Measurements from ENCODE around the gene PHLDA2. TPM values are rescaled to one million over a fixed set of nuclear protein-coding genes. Genes with fewer than 3 reads are reported as not detected.

The PHLDA2 gene
- total RNA-seq, 4 donors from 2014 or later = 7.0 to 26.4 (median 18.2) TPM

- Histone ChIP-seq H3K27ac (no peak overlapping the region), H3K36me3 (no peaks in the 10 kb centered on the region), H3K27me3 (no peaks in the 10 kb centered on the region), H3K4me3 (no peak overlapping the region), H3K4me1 (peaks cover 53% of the 10 kb centered on the region), H3K9me3 (no peaks in the 10 kb centered on the region)
- WGBS = 90% methylated on average over 11 of the region's 12 CpGs
- TF ChIP-seq EP300 (IDR thresholded peaks at IDR 0.05) (no peak), POLR2AphosphoS5 (IDR thresholded peaks at IDR 0.05) (no peak), CTCF (IDR thresholded peaks at IDR 0.05) (no peak), POLR2A (IDR thresholded peaks at IDR 0.05) (no peak)
- no peak for DNase-seq (ENCODE audit: low spot score in 2 of 2)
Measured at GRCh38 chr11:2927121-2927800, 2.0 kb downstream of the PHLDA2 start.

- no peak overlapping the region for H3K4me3 ChIP-seq
- 95% methylated on average over 11 of the region's 11 CpGs for WGBS
- H3K4me1 ChIP-seq = peaks cover 50% of the 10 kb centered on the region
- no peaks in the 10 kb centered on the region for H3K9me3 ChIP-seq
- H3K27me3 ChIP-seq = no peaks in the 10 kb centered on the region
- no peaks in the 10 kb centered on the region for H3K36me3 ChIP-seq
- TF ChIP-seq POLR2AphosphoS5 (IDR thresholded peaks at IDR 0.05) (no peak), EP300 (IDR thresholded peaks at IDR 0.05) (no peak)
- H3K27ac ChIP-seq = no peak overlapping the region
- no peak for DNase-seq (ENCODE audit: low spot score in 2 of 2)
Measured at GRCh38 chr11:2926611-2927051, 2.6 kb downstream of the PHLDA2 start.

GRCh38 chr11:2924821-2925675 is 4.2 kb downstream of the PHLDA2 start:
- Histone ChIP-seq H3K36me3 (no peaks in the 10 kb centered on the region), H3K4me1 (peaks cover 39% of the 10 kb centered on the region), H3K4me3 (no peak overlapping the region), H3K9me3 (no peaks in the 10 kb centered on the region), H3K27ac (no peak overlapping the region), H3K27me3 (no peaks in the 10 kb centered on the region)
- TF ChIP-seq EP300 (IDR thresholded peaks at IDR 0.05) = no peak
- no peak for TF ChIP-seq POLR2A (IDR thresholded peaks at IDR 0.05)
- TF ChIP-seq CTCF (IDR thresholded peaks at IDR 0.05) = no peak
- no peak for TF ChIP-seq POLR2AphosphoS5 (IDR thresholded peaks at IDR 0.05)
- WGBS = 94% methylated on average over 15 of the region's 30 CpGs
- no peak for DNase-seq (ENCODE audit: low spot score in 2 of 2)

GRCh38 chr11:2924381-2924780 is 4.8 kb downstream of the PHLDA2 start:
- Histone ChIP-seq H3K27ac (no peak overlapping the region), H3K9me3 (no peaks in the 10 kb centered on the region), H3K27me3 (no peaks in the 10 kb centered on the region), H3K4me1 (peaks cover 32% of the 10 kb centered on the region), H3K36me3 (no peaks in the 10 kb centered on the region), H3K4me3 (no peak overlapping the region)
- 60% methylated on average over 9 of the region's 10 CpGs for WGBS
- TF ChIP-seq CTCF (IDR thresholded peaks at IDR 0.05) (no peak), POLR2AphosphoS5 (IDR thresholded peaks at IDR 0.05) (no peak), EP300 (IDR thresholded peaks at IDR 0.05) (no peak), POLR2A (IDR thresholded peaks at IDR 0.05) (no peak)
- no peak for DNase-seq (ENCODE audit: low spot score in 2 of 2)

GRCh38 chr11:2923446-2924375 is 5.5 kb downstream of the PHLDA2 start:
- H3K9me3 ChIP-seq = no peaks in the 10 kb centered on the region
- no peak for DNase-seq (ENCODE audit: low spot score in 2 of 2)
- H3K36me3 ChIP-seq = no peaks in the 10 kb centered on the region
- no peaks in the 10 kb centered on the region for H3K27me3 ChIP-seq
- peaks cover 26% of the 10 kb centered on the region for H3K4me1 ChIP-seq
- no peak for TF ChIP-seq POLR2A (IDR thresholded peaks at IDR 0.05)
- no peak for TF ChIP-seq CTCF (IDR thresholded peaks at IDR 0.05)
- TF ChIP-seq POLR2AphosphoS5 (IDR thresholded peaks at IDR 0.05) = no peak
- TF ChIP-seq EP300 (IDR thresholded peaks at IDR 0.05) = no peak
- H3K4me3 ChIP-seq = no peak overlapping the region
- 59% methylated on average over 15 of the region's 22 CpGs for WGBS
- H3K27ac ChIP-seq = no peak overlapping the region

Measured in suprapubic skin (tissue), 4 donors.